Lower leg skin (tissue), 4 donors: Measurements from ENCODE around the gene GNAS. TPM values are rescaled to one million over a fixed set of nuclear protein-coding genes. Genes with fewer than 3 reads are reported as not detected.

Experiments used
- DNase-seq, 2 donors: peaks; one replicate each; pipeline ENCODE4 v3.0.0-alpha.2; 2019; ENCODE audit warnings: low spot score in 2 of 2
- H3K4me3 ChIP-seq: fragments of 200-600 bp; sonication (generic); 2 replicates; pipeline ENCODE4 v1.5.1; 2017; ENCODE audit warnings: mild to moderate bottlenecking, low read depth; ENCODE audit not compliant: poor library complexity, severe bottlenecking
- CTCF ChIP-seq, 3 donors: fragments of 450-650 bp; IDR thresholded peaks; one replicate each; pipeline ENCODE4 v1.5.1; 2016; ENCODE audit warnings: antibody characterized with exemption in 3 of 3, mild to moderate bottlenecking in 3 of 3, moderate library complexity in 2 of 3
- POLR2A ChIP-seq, 2 donors: fragments of 450-650 bp; IDR thresholded peaks; one replicate each; pipeline ENCODE4 v1.6.1; 2016 to 2017; ENCODE audit warnings: antibody characterized with exemption in 2 of 2, mild to moderate bottlenecking in 1 of 2, moderate library complexity in 1 of 2
- WGBS, 2 donors: methylation state at CpG; one replicate each; pipeline ENCODE4 v1.1.5; 2018; 5-methylcytosine and 5-hydroxymethylcytosine counted together
- intact Hi-C: fragments of 100-400 bp; cut with DNase I; formaldehyde crosslinking; loops from one replicate; pipeline ENCODE4 v1.15.0; 2023; ENCODE audit warnings: low total_unique reads
- microRNA counts, 2 donors: library from miRNA; unstranded; fragments of <30 nt; microRNA quantifications; one replicate each; lab custom pipeline; 2016
- microRNA-seq, 2 donors: library from miRNA; unstranded; fragments of <30 nt; microRNA quantifications; one replicate each; pipeline ENCODE4, GENCODE V29; 2016; ENCODE audit warnings: borderline replicate concordance in 2 of 2, borderline number of aligned reads in 1 of 2
- total RNA-seq, 4 donors: library from RNA; depleted of rRNA; stranded (reverse); fragments of >200 nt; gene quantifications; one replicate each; pipeline ENCODE4 v1.1.0, GENCODE V29; 2016

Gene GNAS
- total RNA-seq, 4 donors from 2014 or later: 335 to 473 (median 391) TPM

- intact Hi-C loops: no loop called here
- H3K4me3 ChIP-seq: no peak overlapping the region
- no peak for DNase-seq
- 87% methylated on average over 5 of the region's 5 CpGs for WGBS, 2 donors
- no peak for TF ChIP-seq POLR2A (IDR thresholded peaks at IDR 0.05)
- TF ChIP-seq CTCF (IDR thresholded peaks at IDR 0.05): no peak
These were observed 98.1 kb downstream of the GNAS start for GRCh38 chr20:58950603-58951002.

- intact Hi-C loops: no loop called here
- TF ChIP-seq POLR2A (IDR thresholded peaks at IDR 0.05) (no peak), CTCF (IDR thresholded peaks at IDR 0.05) (no peak)
- no peak for DNase-seq
- H3K4me3 ChIP-seq: no peak overlapping the region
These were observed 100.5 kb downstream of the GNAS start for GRCh38 chr20:58953050-58953449.

- no peak for TF ChIP-seq POLR2A (IDR thresholded peaks at IDR 0.05)
- TF ChIP-seq CTCF (IDR thresholded peaks at IDR 0.05): no peak
- H3K4me3 ChIP-seq: no peak overlapping the region
- intact Hi-C loops: no loop called here
- 82 to 88% methylated on average over 8 of the region's 8 CpGs for WGBS, 2 donors
- no peak for DNase-seq
These were observed 103.6 kb downstream of the GNAS start for GRCh38 chr20:58956078-58956477.

- DNase-seq: no peak
- 75 to 82% methylated on average over 6 of the region's 6 CpGs for WGBS, 2 donors
- H3K4me3 ChIP-seq: no peak overlapping the region
- no peak for TF ChIP-seq CTCF (IDR thresholded peaks at IDR 0.05)
- TF ChIP-seq POLR2A (IDR thresholded peaks at IDR 0.05): no peak
- intact Hi-C loops: no loop called here
These were observed 107.1 kb downstream of the GNAS start for GRCh38 chr20:58959652-58960051.

MicroRNAs encoded within 50 kb of the gene (microRNA counts, 767-probe panel; counts per million panel counts)
- microRNA hsa-miR-296-3p (lab: Ali Mortazavi, UCI) (0 to 358 counts per million in 2 donors), microRNA hsa-miR-296-5p (lab: Ali Mortazavi, UCI) (0 to 358 counts per million in 2 donors), microRNA hsa-miR-298 (lab: Ali Mortazavi, UCI) (0 to 358 counts per million in 2 donors)

Small RNAs within 50 kb of the gene (microRNA-seq; reads per million reads assigned to microRNA genes)
- 0 reads per million in 2 donors for gene MIR298

Other genes with a start within 250 kb of the GNAS start
- gene STX16, start 201.4 kb upstream of the GNAS start, total RNA-seq: 10 to 100 TPM; 36.0 to 52.1 (median 44.2) TPM
- gene NPEPL1, start 159.9 kb upstream of the GNAS start, total RNA-seq: 10 to 100 TPM; 21.7 to 37.9 (median 29.7) TPM
- under 1 TPM in 1 of 4 donors, not detected in 3; 0.39 TPM for gene GNAS-AS1, start 1.8 kb upstream of the GNAS start, total RNA-seq
- 10 to 100 TPM; 36.9 to 53.8 (median 44.6) TPM for gene NELFCD, start 128.5 kb downstream of the GNAS start, total RNA-seq
- gene CTSZ, start 154.5 kb downstream of the GNAS start, total RNA-seq: 10 to 100 TPM; 30.1 to 64.1 (median 40.0) TPM
- gene TUBB1, start 166.7 kb downstream of the GNAS start, total RNA-seq: under 1 TPM in 1 of 4 donors, not detected in 3; 0.04 TPM
- gene ATP5F1E, start 179.6 kb downstream of the GNAS start, total RNA-seq: 10 to 100 TPM in 3 of 4 donors, 1 to 10 TPM in 1; 9.9 to 21.1 (median 15.2) TPM
- gene PRELID3B, start 190.1 kb downstream of the GNAS start, total RNA-seq: 10 to 100 TPM; 38.3 to 50.8 (median 49.1) TPM